DOHH2 (cell line): Measurements from ENCODE around the gene SF3A2.

Experiments used
- H3F3A ChIP-seq: fragments of 200-600 bp; sonication (generic), shearing (Covaris generic); 2 replicates; pipeline ENCODE4 v1.6.0; 2016; ENCODE audit warnings: antibody characterized with exemption, mild to moderate bottlenecking; ENCODE audit not compliant: control insufficient read depth, insufficient read depth
- H3K27ac ChIP-seq: fragments of 200-600 bp; sonication (generic); 2 replicates; pipeline ENCODE4 v1.5.1; 2014; ENCODE audit warnings: low read depth, mild to moderate bottlenecking, low read length, moderate library complexity
- H3K27me3 ChIP-seq: fragments of 200-600 bp; sonication (generic); 2 replicates; pipeline ENCODE4 v1.6.1; 2014; ENCODE audit warnings: mild to moderate bottlenecking, low read length, mixed read lengths; ENCODE audit not compliant: control insufficient read depth
- H3K36me3 ChIP-seq: fragments of 200-600 bp; sonication (generic); 2 replicates; pipeline ENCODE4 v1.6.1; 2014; ENCODE audit warnings: mild to moderate bottlenecking, low read length, moderate library complexity, mixed read lengths; ENCODE audit not compliant: control insufficient read depth
- H3K4me1 ChIP-seq: fragments of 200-600 bp; sonication (generic); 2 replicates; pipeline ENCODE4 v1.6.1; 2014; ENCODE audit warnings: mild to moderate bottlenecking, low read length, mixed read lengths; ENCODE audit not compliant: control insufficient read depth
- H3K4me2 ChIP-seq: fragments of 200-600 bp; sonication (generic); 2 replicates; pipeline ENCODE4 v1.6.0; 2014; ENCODE audit warnings: mild to moderate bottlenecking, low read length, moderate library complexity
- H3K4me3 ChIP-seq: fragments of 200-600 bp; sonication (generic); 2 replicates; pipeline ENCODE4 v1.5.1; 2014; ENCODE audit warnings: mild to moderate bottlenecking, low read length, mixed read lengths
- H3K79me2 ChIP-seq: fragments of 200-600 bp; sonication (generic); 2 replicates; pipeline ENCODE4 v1.6.1; 2014; ENCODE audit warnings: mild to moderate bottlenecking, low read length, mixed read lengths; ENCODE audit not compliant: control insufficient read depth
- H3K9me2 ChIP-seq: fragments of 200-600 bp; sonication (generic); replicated peaks from 2 replicates; pipeline ENCODE4 v1.6.1; 2014; ENCODE audit warnings: mild to moderate bottlenecking, low read length, mixed read lengths; ENCODE audit not compliant: control insufficient read depth
- H3K9me3 ChIP-seq: fragments of 200-600 bp; sonication (generic); 2 replicates; pipeline ENCODE4 v1.6.1; 2014; ENCODE audit warnings: antibody characterized with exemption, low read length, mixed read lengths; ENCODE audit not compliant: control insufficient read depth, insufficient read depth
- H4K20me1 ChIP-seq: fragments of 200-600 bp; sonication (generic); 2 replicates; pipeline ENCODE4 v1.6.0; 2014; ENCODE audit warnings: low read depth, mild to moderate bottlenecking, antibody characterized with exemption, low read length, moderate library complexity; ENCODE audit not compliant: control insufficient read depth, insufficient read depth
- CTCF ChIP-seq: fragments of 200-600 bp; sonication (generic); IDR thresholded peaks from one replicate; pipeline ENCODE4 v1.5.1; 2014; ENCODE audit warnings: antibody characterized with exemption, mild to moderate bottlenecking, low read depth, low read length; ENCODE audit not compliant: poor library complexity, severe bottlenecking
- EZH2phosphoT487 ChIP-seq: fragments of 200-600 bp; sonication (generic); IDR thresholded peaks from 2 replicates; pipeline ENCODE4 v1.6.1; 2017; ENCODE audit warnings: borderline replicate concordance, mild to moderate bottlenecking, antibody characterized with exemption, low read length, moderate library complexity, mixed read lengths

SF3A2 gene

GRCh38 chr19:2195361-2195760 lies 41.3 kb upstream of the SF3A2 start:
- H3K4me1 ChIP-seq: no peaks in the 10 kb centered on the region
- no peaks in the 10 kb centered on the region for H3K27me3 ChIP-seq
- H3F3A ChIP-seq: no peaks in the 10 kb centered on the region
- no peak overlapping the region for H3K4me2 ChIP-seq
- no peaks in the 10 kb centered on the region for H3K9me2 ChIP-seq
- peaks cover 77% of the 10 kb centered on the region for H3K36me3 ChIP-seq
- no peak for TF ChIP-seq CTCF
- TF ChIP-seq EZH2phosphoT487: no peak
- H3K27ac ChIP-seq: no peak overlapping the region
- H3K79me2 ChIP-seq: peaks cover 68% of the 10 kb centered on the region
- H4K20me1 ChIP-seq: no peaks in the 10 kb centered on the region; the same call in 1 of the 2 replicates
- no peaks in the 10 kb centered on the region for H3K9me3 ChIP-seq
- H3K4me3 ChIP-seq: no peak overlapping the region

GRCh38 chr19:2195914-2196313 lies 40.7 kb upstream of the SF3A2 start:
- Histone ChIP-seq H3K36me3 (peaks cover 72% of the 10 kb centered on the region), H3K79me2 (peaks cover 62% of the 10 kb centered on the region), H3K27ac (no peak overlapping the region), H3K9me3 (no peaks in the 10 kb centered on the region), H3K4me3 (no peak overlapping the region), H3F3A (no peaks in the 10 kb centered on the region), H3K27me3 (no peaks in the 10 kb centered on the region), H3K4me1 (no peaks in the 10 kb centered on the region), H3K9me2 (no peaks in the 10 kb centered on the region), H4K20me1 (no peaks in the 10 kb centered on the region; the same call in 1 of the 2 replicates), H3K4me2 (no peak overlapping the region)
- TF ChIP-seq CTCF (no peak), EZH2phosphoT487 (no peak)

- Histone ChIP-seq H4K20me1 (no peaks in the 10 kb centered on the region; the same call in 1 of the 2 replicates), H3F3A (no peaks in the 10 kb centered on the region), H3K9me3 (no peaks in the 10 kb centered on the region), H3K27me3 (no peaks in the 10 kb centered on the region), H3K4me1 (no peaks in the 10 kb centered on the region), H3K9me2 (no peaks in the 10 kb centered on the region), H3K27ac (no peak overlapping the region), H3K4me3 (no peak overlapping the region), H3K36me3 (peaks cover 67% of the 10 kb centered on the region), H3K4me2 (no peak overlapping the region), H3K79me2 (peaks cover 55% of the 10 kb centered on the region)
- TF ChIP-seq EZH2phosphoT487 (no peak), CTCF (no peak)
Observed at GRCh38 chr19:2197270-2197669, 39.4 kb upstream of the SF3A2 start.

- Histone ChIP-seq H3K27me3 (no peaks in the 10 kb centered on the region), H3K4me1 (no peaks in the 10 kb centered on the region), H3K79me2 (peaks cover 51% of the 10 kb centered on the region), H4K20me1 (no peaks in the 10 kb centered on the region; the same call in 1 of the 2 replicates), H3F3A (no peaks in the 10 kb centered on the region), H3K36me3 (peaks cover 66% of the 10 kb centered on the region), H3K4me3 (no peak overlapping the region), H3K9me3 (no peaks in the 10 kb centered on the region), H3K4me2 (no peak overlapping the region), H3K27ac (no peak overlapping the region), H3K9me2 (no peaks in the 10 kb centered on the region)
- TF ChIP-seq EZH2phosphoT487: no peak
- no peak for TF ChIP-seq CTCF
Observed at GRCh38 chr19:2198317-2198716, 38.3 kb upstream of the SF3A2 start.
